H1 (cell line): ENCODE data around the gene SYMPK. TPM values are rescaled to one million over a fixed set of nuclear protein-coding genes. Genes with fewer than 3 reads are reported as not detected.

Experiments
- BRCA1 ChIP-seq: IDR thresholded peaks from 2 replicates; pipeline ENCODE4 v1.6.1; 2012; ENCODE audit warnings: low read depth, low read length, improper control_type of control experiment
- SIRT6 ChIP-seq: IDR thresholded peaks from one replicate; pipeline ENCODE4 v1.7.1; 2012; ENCODE audit warnings: low read length, inconsistent platforms
- SP1 ChIP-seq: IDR thresholded peaks from 2 replicates; pipeline ENCODE4 v1.6.1; 2011; ENCODE audit warnings: low read depth, low read length
- USF2 ChIP-seq: IDR thresholded peaks from 2 replicates; pipeline ENCODE4 v1.6.1; 2011; ENCODE audit warnings: low read length, improper control_type of control experiment
- polyA plus RNA-seq, 7 experiments: library from polyadenylated mRNA; depleted of rRNA in 3 of 7; stranded (reverse) in 5 of 7; unstranded in 2 of 7; fragments of >200 nt in 5 of 7; fragments of 200-250 nt in 2 of 7; gene quantifications; 1 replicate in 5 of 7; 2 replicates in 1 of 7; 4 replicates in 1 of 7; pipeline versions ENCODE4 v1.2.1 to v1.2.3, GENCODE V29; 2011 to 2013; ENCODE audit warnings: missing spikeins in 2 of 7, mixed read lengths in 2 of 7
- total RNA-seq: library from RNA; stranded (reverse); fragmentation: NEBNext Ultra II Directional; extraction: Animal tissue kit (Norgen Biotek cat#: 25700); gene quantifications from 2 replicates; pipeline ENCODE4 v1.2.1, GENCODE V29; 2021

Gene SYMPK
- total and polyA plus RNA-seq, 2 of the 8 experiments (the other 6 are each of a cell fraction or from before 2014, with no cell fraction given), result 93.6 to 99.5 TPM

- no peak for TF ChIP-seq BRCA1
- no peak for TF ChIP-seq SP1
- no peak for TF ChIP-seq SIRT6
- no peak for TF ChIP-seq USF2
Observed at GRCh38 chr19:45821103-45821521, 41.8 kb downstream of the SYMPK start (continued).
